Prostate gland (tissue), 2 donors: Measurements from ENCODE around the gene NUMB.

Source experiments
- CTCF ChIP-seq, 4 experiments: fragments of 200-600 bp in 2 of 4; fragments of 450-650 bp in 2 of 4; sonication (generic) in 2 of 4; IDR thresholded peaks; 1 replicate in 3 of 4; 2 replicates in 1 of 4; pipeline ENCODE4 v1.5.1; 2016 to 2019; ENCODE audit warnings: antibody characterized with exemption in 4 of 4, mild to moderate bottlenecking in 2 of 4, moderate library complexity in 2 of 4
- POLR2A ChIP-seq: fragments of 450-650 bp; IDR thresholded peaks from one replicate; pipeline ENCODE4 v1.6.1; 2016; ENCODE audit warnings: antibody characterized with exemption, mild to moderate bottlenecking
- POLR2AphosphoS5 ChIP-seq: sonication (generic); formaldehyde crosslinking; IDR thresholded peaks from one replicate; pipeline ENCODE4 v1.6.1; 2017; ENCODE audit warnings: antibody characterized with exemption

- no peak for TF ChIP-seq CTCF (IDR thresholded peaks at IDR 0.05)
- TF ChIP-seq POLR2A, result no peak
- no peak for TF ChIP-seq POLR2AphosphoS5
These were observed 19.4 kb downstream of the NUMB start for GRCh38 chr14:73438993-73439392.
